CD4-positive, CD25-positive, alpha-beta regulatory T cell (primary cell): ENCODE measurements around the gene SPEG. TPM values are rescaled to one million over a fixed set of nuclear protein-coding genes. Genes with fewer than 3 reads are reported as not detected.

Experiments
- ATAC-seq, 2 donors: fragments of 150-1000 bp; cut with Tn5 transposase; one replicate each; pipeline ENCODE4 v1.10.0; 2021; ENCODE audit warnings: low read depth in 2 of 2, moderate number of reproducible peaks in 2 of 2, moderate library complexity in 1 of 2
- DNase-seq, 3 donors: peaks; one replicate each; pipeline versions ENCODE4 v3.0.0 to v3.0.0-alpha.2; 2012 to 2022; ENCODE audit warnings: mixed read lengths in 1 of 3
- H3K27ac ChIP-seq: one replicate; pipeline ENCODE4 v1.7.0; 2013; ENCODE audit warnings: mild to moderate bottlenecking, low read length; ENCODE audit not compliant: insufficient read depth, poor library complexity, severe bottlenecking
- H3K27me3 ChIP-seq: one replicate; pipeline ENCODE4 v1.7.0; 2013; ENCODE audit warnings: low read length; ENCODE audit not compliant: control insufficient read depth, insufficient read depth
- H3K36me3 ChIP-seq: one replicate; pipeline ENCODE4 v1.7.0; 2013; ENCODE audit warnings: mild to moderate bottlenecking, low read length, moderate library complexity; ENCODE audit not compliant: control insufficient read depth, insufficient read depth
- H3K4me1 ChIP-seq: 2 replicates; pipeline ENCODE4 v1.7.0; 2013; ENCODE audit warnings: mild to moderate bottlenecking, low read length; ENCODE audit not compliant: insufficient read depth, control insufficient read depth, poor library complexity, severe bottlenecking
- H3K4me3 ChIP-seq: one replicate; pipeline ENCODE4 v1.7.0; 2013; ENCODE audit warnings: low read depth, mild to moderate bottlenecking, low read length, moderate library complexity
- H3K9me3 ChIP-seq, 2 experiments: 1 replicate in 1 of 2; 2 replicates in 1 of 2; pipeline ENCODE4 v1.7.0; 2013; ENCODE audit warnings: low read length in 2 of 2, mild to moderate bottlenecking in 1 of 2, moderate library complexity in 1 of 2; ENCODE audit not compliant: control insufficient read depth in 2 of 2
- H3K27ac Mint-ChIP-seq, 3 donors: one replicate each; pipeline ENCODE4 v1.8.0; 2020 to 2022; ENCODE audit warnings: mild to moderate bottlenecking in 3 of 3, mixed read lengths in 3 of 3, moderate library complexity in 2 of 3
- H3K27me3 Mint-ChIP-seq: one replicate; pipeline ENCODE4 v1.8.0; 2022; ENCODE audit warnings: mild to moderate bottlenecking, mixed read lengths
- H3K36me3 Mint-ChIP-seq: one replicate; pipeline ENCODE4 v1.8.0; 2020; ENCODE audit warnings: mixed read lengths
- H3K4me1 Mint-ChIP-seq, 4 donors: one replicate each; pipeline ENCODE4 v1.8.0; 2020 to 2022; ENCODE audit warnings: mixed read lengths in 4 of 4, mild to moderate bottlenecking in 1 of 4
- H3K4me3 Mint-ChIP-seq, 4 donors: one replicate each; pipeline ENCODE4 v1.8.0; 2020 to 2022; ENCODE audit warnings: mild to moderate bottlenecking in 4 of 4, mixed read lengths in 4 of 4, moderate library complexity in 3 of 4
- H3K9me3 Mint-ChIP-seq, 7 donors: one replicate each; pipeline ENCODE4 v1.8.0; 2020 to 2022; ENCODE audit warnings: mixed read lengths in 7 of 7, mild to moderate bottlenecking in 3 of 7, moderate library complexity in 2 of 7
- polyA plus RNA-seq, 4 donors: library from polyadenylated mRNA; unstranded; fragments of 300-500 nt; fragmentation: Illumina TruSeq; gene quantifications; one replicate each; pipeline ENCODE4 v1.2.3, GENCODE V29; 2021
- total RNA-seq: library from RNA; stranded (reverse); gene quantifications from one replicate; pipeline ENCODE4 v1.2.3, GENCODE V29; 2022

The SPEG gene
- total and polyA plus RNA-seq, 5 donors from 2014 or later, result 0.20 to 4.1 TPM; not detected in 3

DNA sequence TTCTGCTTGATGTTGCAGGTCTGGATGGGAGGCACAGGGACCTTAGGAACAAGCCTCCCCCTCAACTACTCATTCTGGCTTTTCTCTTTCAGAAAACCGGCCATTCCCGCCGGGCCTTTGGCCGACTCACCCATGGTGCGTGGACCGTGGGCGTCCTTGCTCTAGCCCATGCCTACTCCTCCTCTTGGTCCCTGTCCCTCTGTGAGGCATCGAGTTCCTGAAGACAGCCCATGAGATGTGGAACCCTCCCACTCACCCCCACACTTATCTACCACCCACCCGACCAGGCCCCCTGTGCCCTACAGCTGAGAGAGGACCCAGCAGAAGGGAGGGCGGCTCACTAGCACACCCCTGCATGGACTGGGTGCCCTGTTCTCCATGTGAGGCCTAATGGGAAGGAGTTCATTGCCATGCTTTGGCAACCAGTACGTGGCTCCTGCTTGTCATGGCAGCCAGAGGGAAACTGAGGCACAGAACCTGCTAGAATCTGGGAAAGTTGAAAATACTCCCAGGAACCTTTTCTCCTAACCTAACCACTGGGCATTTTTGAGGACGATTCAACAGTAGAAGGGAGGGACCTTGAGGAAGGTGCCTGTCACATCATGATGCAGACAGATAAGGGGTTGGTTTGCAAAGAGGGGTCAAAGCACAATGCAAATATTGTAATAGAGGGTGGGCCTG is 8.5 kb downstream of the SPEG start:
- Histone ChIP-seq H3K27ac (no peak overlapping the region), H3K4me3 (no peak overlapping the region), H3K4me1 (peaks cover 6% of the 10 kb centered on the region), H3K36me3 (no peaks in the 10 kb centered on the region), H3K27me3 (peaks cover 12% of the 10 kb centered on the region), H3K9me3 (no peaks in the 10 kb centered on the region)
- ATAC-seq, result no peak
- Mint-ChIP-seq H3K27ac (no peak overlapping the region), H3K4me1 (peaks cover 0 to 19% (median 2%) of the 10 kb centered on the region in 4 donors), H3K27me3 (peaks cover 53% of the 10 kb centered on the region), H3K36me3 (no peaks in the 10 kb centered on the region), H3K4me3 (peak overlapping the region; percentile 13 to 71 (median 68)), H3K9me3 (peaks cover 0 to 5% (median 0%) of the 10 kb centered on the region in 7 donors)
- DNase-seq, result no peak

DNA sequence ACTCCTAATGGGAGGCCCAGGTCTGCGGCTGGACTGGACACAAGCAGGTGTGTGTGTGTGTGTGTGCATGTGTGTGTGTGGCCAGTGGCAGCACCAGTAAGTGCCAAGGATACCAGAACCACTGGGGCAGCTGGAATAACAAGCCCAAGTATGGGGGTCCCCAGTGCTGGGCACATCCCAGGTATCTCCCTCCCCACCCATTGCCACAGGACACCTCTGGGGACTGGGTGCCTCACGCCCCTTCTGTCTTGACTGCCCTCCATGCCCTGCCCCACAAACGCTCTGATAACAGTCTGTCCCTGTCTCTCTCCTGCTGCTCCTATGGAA is 9.0 kb downstream of the SPEG start:
- Mint-ChIP-seq H3K9me3 (peaks cover 0 to 5% (median 0%) of the 10 kb centered on the region in 7 donors), H3K4me1 (peaks cover 0 to 19% (median 2%) of the 10 kb centered on the region in 4 donors), H3K27ac (no peak overlapping the region), H3K36me3 (no peaks in the 10 kb centered on the region), H3K27me3 (peaks cover 53% of the 10 kb centered on the region), H3K4me3 (peak overlapping the region in 3 of 4 donors; percentile 15 to 68 (median 59))
- Histone ChIP-seq H3K4me3 (no peak overlapping the region), H3K27ac (no peak overlapping the region), H3K9me3 (no peaks in the 10 kb centered on the region), H3K4me1 (peaks cover 9% of the 10 kb centered on the region), H3K27me3 (peaks cover 9% of the 10 kb centered on the region), H3K36me3 (no peaks in the 10 kb centered on the region)
- ATAC-seq, result no peak
- DNase-seq, result no peak

DNA sequence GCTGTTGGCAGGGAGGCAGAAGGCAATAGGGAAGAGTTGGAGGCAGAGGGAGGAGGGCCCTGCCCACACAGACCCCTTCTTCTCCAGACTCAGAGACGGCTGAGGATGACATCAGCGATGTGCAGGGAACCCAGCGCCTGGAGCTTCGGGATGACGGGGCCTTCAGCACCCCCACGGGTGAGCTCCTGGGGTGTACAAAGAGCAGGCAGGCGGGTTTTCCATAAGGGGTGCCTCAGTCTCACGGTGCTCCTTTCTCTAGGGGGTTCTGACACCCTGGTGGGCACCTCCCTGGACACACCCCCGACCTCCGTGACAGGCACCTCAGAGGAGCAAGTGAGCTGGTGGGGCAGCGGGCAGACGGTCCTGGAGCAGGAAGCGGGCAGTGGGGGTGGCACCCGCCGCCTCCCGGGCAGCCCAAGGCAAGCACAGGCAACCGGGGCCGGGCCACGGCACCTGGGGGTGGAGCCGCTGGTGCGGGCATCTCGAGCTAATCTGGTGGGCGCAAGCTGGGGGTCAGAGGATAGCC is 10.0 kb downstream of the SPEG start:
- H3K36me3 ChIP-seq, result no peaks in the 10 kb centered on the region
- H3K36me3 Mint-ChIP-seq, result no peaks in the 10 kb centered on the region
- H3K27me3 Mint-ChIP-seq, result peaks cover 57% of the 10 kb centered on the region
- ATAC-seq (no peak), DNase-seq (no peak)
- peak overlapping the region in 1 of 4 donors; percentile 11 for H3K4me3 Mint-ChIP-seq
- no peaks in the 10 kb centered on the region for H3K9me3 ChIP-seq
- H3K4me1 Mint-ChIP-seq, result peaks cover 0 to 20% (median 2%) of the 10 kb centered on the region in 4 donors
- H3K9me3 Mint-ChIP-seq, result peaks cover 0 to 6% (median 0%) of the 10 kb centered on the region in 7 donors
- peaks cover 7% of the 10 kb centered on the region for H3K27me3 ChIP-seq
- peaks cover 10% of the 10 kb centered on the region for H3K4me1 ChIP-seq
- H3K4me3 ChIP-seq, result no peak overlapping the region
- H3K27ac ChIP-seq, result no peak overlapping the region
- no peak overlapping the region for H3K27ac Mint-ChIP-seq

DNA sequence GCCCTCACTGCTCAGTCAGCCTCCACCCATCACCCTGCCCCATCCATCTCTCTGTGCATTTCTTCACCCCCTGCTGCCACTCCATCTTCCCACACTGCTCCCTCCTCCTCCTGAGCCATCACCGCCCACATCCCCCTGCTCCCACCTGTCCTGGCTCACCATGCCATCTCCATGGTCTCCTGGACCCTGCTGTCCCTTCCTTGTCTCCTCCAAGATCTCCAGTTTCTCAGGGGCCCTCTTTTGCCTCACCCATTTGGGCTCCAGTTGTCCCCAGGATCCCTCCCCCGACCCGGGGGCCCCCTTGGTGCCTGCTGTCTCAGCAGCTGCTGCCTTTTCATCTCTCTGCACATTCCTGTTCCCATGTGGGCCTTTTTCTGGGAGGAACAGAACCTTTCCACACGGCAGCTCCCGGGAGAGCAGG is 10.6 kb downstream of the SPEG start:
- Histone ChIP-seq H3K9me3 (no peaks in the 10 kb centered on the region), H3K36me3 (no peaks in the 10 kb centered on the region), H3K27ac (no peak overlapping the region), H3K4me1 (peaks cover 10% of the 10 kb centered on the region), H3K27me3 (peaks cover 7% of the 10 kb centered on the region), H3K4me3 (no peak overlapping the region)
- peaks cover 0 to 22% (median 2%) of the 10 kb centered on the region in 4 donors for H3K4me1 Mint-ChIP-seq
- no peak overlapping the region for H3K4me3 Mint-ChIP-seq
- no peak for ATAC-seq
- H3K9me3 Mint-ChIP-seq, result peaks cover 0 to 7% (median 0%) of the 10 kb centered on the region in 7 donors
- no peaks in the 10 kb centered on the region for H3K36me3 Mint-ChIP-seq
- peaks cover 60% of the 10 kb centered on the region for H3K27me3 Mint-ChIP-seq
- DNase-seq, result no peak
- no peak overlapping the region for H3K27ac Mint-ChIP-seq

DNA sequence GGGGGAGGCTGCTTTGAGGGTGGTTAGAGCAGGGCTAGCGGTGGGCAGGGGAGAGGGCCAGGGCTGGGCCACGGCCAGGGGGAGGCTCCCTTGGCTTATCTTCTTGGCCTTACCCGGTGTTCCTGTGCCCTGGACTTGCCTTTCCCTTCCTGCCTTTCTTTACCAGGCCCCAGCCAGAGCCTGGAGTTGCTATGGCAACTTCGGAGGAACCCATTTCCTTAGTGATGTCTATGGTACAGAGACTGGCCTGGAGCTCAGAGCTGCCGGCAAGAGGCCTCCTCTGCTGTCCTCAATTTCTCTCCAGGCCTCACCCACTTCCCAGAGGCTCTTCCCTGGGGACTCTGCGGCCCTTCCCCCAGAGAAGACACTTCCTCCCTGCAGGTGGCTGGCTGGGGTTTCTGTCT is 11.5 kb downstream of the SPEG start:
- H3K9me3 ChIP-seq, result no peaks in the 10 kb centered on the region
- no peak for ATAC-seq
- H3K4me3 ChIP-seq, result no peak overlapping the region
- peaks cover 1% of the 10 kb centered on the region for H3K27me3 ChIP-seq
- DNase-seq, result no peak
- H3K27me3 Mint-ChIP-seq, result peaks cover 58% of the 10 kb centered on the region
- no peaks in the 10 kb centered on the region for H3K36me3 ChIP-seq
- H3K9me3 Mint-ChIP-seq, result peaks cover 0 to 4% (median 0%) of the 10 kb centered on the region in 7 donors
- H3K27ac ChIP-seq, result no peak overlapping the region
- H3K4me1 Mint-ChIP-seq, result peaks cover 0 to 18% (median 0%) of the 10 kb centered on the region in 4 donors
- H3K36me3 Mint-ChIP-seq, result no peaks in the 10 kb centered on the region
- H3K4me1 ChIP-seq, result peaks cover 10% of the 10 kb centered on the region
- H3K4me3 Mint-ChIP-seq, result no peak overlapping the region
- H3K27ac Mint-ChIP-seq, result no peak overlapping the region

DNA sequence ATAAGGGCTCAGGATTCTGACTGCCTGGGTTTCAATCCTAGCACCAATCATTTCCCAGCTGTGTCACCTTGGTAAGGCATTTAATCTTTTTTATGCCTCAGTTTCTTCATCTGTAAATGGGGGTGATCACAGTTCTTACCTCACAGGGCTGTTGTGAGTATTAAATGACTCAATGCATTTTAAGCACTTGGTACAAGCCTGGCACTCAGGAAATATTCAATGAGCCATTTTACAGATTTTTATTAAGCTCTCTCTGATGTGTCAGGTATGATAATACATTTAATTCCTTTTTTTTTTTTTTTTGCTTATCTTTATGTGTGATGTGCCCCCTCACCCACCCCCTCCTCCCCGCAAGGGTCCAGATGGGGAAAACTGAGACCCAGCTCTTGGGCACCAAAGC is 12.0 kb downstream of the SPEG start:
- H3K27me3 Mint-ChIP-seq, result peaks cover 54% of the 10 kb centered on the region
- Histone ChIP-seq H3K4me1 (peaks cover 4% of the 10 kb centered on the region), H3K9me3 (no peaks in the 10 kb centered on the region), H3K36me3 (no peaks in the 10 kb centered on the region), H3K4me3 (no peak overlapping the region), H3K27ac (no peak overlapping the region), H3K27me3 (no peaks in the 10 kb centered on the region)
- no peak overlapping the region for H3K27ac Mint-ChIP-seq
- ATAC-seq (no peak), DNase-seq (no peak)
- no peak overlapping the region for H3K4me3 Mint-ChIP-seq
- H3K9me3 Mint-ChIP-seq, result peaks cover 0 to 2% (median 0%) of the 10 kb centered on the region in 7 donors
- H3K4me1 Mint-ChIP-seq, result peaks cover 0 to 14% (median 0%) of the 10 kb centered on the region in 4 donors
- no peaks in the 10 kb centered on the region for H3K36me3 Mint-ChIP-seq

DNA sequence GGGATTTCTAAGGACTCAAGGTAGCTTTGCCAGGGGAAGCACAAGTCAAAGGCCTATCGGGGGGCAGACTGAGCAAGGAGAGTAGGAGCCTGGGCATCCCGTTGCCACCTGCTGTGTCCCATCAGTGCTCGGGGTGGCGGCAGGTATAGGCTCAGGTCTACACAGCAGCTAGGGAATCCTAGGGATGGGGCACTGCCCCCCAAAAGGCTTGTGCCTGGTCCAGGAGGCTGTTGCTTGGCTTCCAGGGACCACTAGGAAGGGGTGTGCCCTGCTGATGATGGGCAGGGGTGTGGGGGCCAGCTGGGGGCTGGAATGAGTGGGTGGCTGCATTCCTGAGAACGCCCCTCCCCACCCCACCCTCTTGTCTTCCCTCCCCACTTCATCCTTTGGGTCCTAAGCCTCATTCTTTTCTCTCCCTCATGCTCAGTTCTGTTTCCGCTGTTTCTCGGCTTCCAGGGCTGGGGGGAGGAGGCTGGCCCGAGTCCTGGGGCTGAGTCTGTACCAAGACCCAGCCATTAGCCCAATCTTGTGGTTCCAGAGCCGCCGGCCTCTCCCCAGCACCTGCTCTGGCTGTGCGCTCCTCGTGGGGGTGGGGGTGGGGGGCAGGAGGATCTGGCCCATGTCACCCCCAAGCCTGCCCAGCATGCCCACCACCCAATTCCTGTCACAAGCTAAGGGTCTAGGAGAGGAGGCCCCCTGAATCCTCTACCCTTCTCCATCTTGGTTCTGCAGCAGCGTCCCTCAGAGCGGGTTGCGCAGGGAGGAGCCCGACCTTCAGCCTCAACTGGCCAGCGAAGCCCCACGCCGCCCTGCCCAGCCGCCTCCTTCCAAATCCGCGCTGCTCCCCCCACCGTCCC is 12.8 kb downstream of the SPEG start:
- no peaks in the 10 kb centered on the region for H3K27me3 ChIP-seq
- H3K9me3 ChIP-seq, result no peaks in the 10 kb centered on the region
- peaks cover 0 to 12% (median 0%) of the 10 kb centered on the region in 4 donors for H3K4me1 Mint-ChIP-seq
- peaks cover 53% of the 10 kb centered on the region for H3K27me3 Mint-ChIP-seq
- H3K27ac ChIP-seq, result no peak overlapping the region
- no peak for ATAC-seq
- no peak for DNase-seq
- H3K4me3 Mint-ChIP-seq, result no peak overlapping the region
- H3K36me3 ChIP-seq, result no peaks in the 10 kb centered on the region
- H3K9me3 Mint-ChIP-seq, result peaks cover 0 to 2% (median 0%) of the 10 kb centered on the region in 7 donors
- no peaks in the 10 kb centered on the region for H3K36me3 Mint-ChIP-seq
- H3K4me1 ChIP-seq, result peaks cover 4% of the 10 kb centered on the region
- no peak overlapping the region for H3K27ac Mint-ChIP-seq
- no peak overlapping the region for H3K4me3 ChIP-seq
